Lung microvascular endothelial cell (primary cell): ENCODE data around the gene CA11. TPM values are rescaled to one million over a fixed set of nuclear protein-coding genes. Genes with fewer than 3 reads are reported as not detected.
"Not testable (repeated sequence)": the region's sequence is repeated elsewhere in the genome, so short reads cannot be mapped to it uniquely, and the experiment has no call there.

Source experiments
- DNase-seq, 2 donors: peaks; one replicate each; pipeline versions ENCODE4 v3.0.0 to v3.0.0-alpha.2; 2010; ENCODE audit warnings: low read depth in 2 of 2
- total RNA-seq: library from RNA; depleted of rRNA; stranded (reverse); fragments of >200 nt; gene quantifications from 2 replicates; pipeline ENCODE4 v1.2.1, GENCODE V29; 2014

The CA11 gene
- total RNA-seq, 1 donor from 2014 or later, result 8.1 TPM

DNA sequence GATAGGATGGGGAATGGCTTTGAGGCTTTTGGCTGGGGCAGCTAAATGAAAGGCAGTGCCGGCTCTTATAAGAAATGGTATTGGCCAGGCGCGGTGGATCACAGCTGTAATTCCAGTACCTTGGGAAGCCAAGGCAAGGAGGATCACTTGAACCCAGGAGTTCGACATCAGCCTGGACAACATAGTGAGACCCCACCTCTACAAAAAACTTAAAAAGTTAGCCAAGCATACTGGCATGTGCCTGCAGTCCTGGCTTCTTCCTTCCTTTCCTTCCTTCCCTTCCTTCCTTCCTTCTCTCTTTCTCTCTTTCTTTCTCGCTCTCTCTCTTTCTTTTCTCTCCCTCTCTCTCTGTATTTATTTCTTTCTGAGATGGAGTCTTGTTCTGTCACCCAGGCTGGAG is 3.1 kb downstream of the CA11 start:
- no peak for DNase-seq

DNA sequence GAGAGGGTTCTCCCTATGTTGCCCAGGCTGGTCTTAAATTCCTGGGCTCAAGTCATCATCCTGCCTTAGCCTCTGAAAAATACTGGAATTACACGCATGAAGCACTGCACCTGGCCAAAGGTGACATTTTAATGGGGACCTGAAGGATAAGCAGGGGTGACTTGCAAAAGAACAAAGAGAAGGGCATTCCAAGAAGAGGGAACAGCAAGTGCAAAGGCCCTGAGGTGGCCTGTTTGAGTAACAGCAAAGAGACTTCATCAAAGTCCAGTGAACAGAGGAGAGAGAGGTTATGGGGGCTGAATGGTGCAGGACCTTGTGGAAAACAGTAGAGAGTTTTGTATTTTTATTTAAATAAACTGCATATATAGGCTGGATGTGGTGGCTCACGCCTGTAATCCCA is 4.1 kb downstream of the CA11 start:
- DNase-seq, result no peak

DNA sequence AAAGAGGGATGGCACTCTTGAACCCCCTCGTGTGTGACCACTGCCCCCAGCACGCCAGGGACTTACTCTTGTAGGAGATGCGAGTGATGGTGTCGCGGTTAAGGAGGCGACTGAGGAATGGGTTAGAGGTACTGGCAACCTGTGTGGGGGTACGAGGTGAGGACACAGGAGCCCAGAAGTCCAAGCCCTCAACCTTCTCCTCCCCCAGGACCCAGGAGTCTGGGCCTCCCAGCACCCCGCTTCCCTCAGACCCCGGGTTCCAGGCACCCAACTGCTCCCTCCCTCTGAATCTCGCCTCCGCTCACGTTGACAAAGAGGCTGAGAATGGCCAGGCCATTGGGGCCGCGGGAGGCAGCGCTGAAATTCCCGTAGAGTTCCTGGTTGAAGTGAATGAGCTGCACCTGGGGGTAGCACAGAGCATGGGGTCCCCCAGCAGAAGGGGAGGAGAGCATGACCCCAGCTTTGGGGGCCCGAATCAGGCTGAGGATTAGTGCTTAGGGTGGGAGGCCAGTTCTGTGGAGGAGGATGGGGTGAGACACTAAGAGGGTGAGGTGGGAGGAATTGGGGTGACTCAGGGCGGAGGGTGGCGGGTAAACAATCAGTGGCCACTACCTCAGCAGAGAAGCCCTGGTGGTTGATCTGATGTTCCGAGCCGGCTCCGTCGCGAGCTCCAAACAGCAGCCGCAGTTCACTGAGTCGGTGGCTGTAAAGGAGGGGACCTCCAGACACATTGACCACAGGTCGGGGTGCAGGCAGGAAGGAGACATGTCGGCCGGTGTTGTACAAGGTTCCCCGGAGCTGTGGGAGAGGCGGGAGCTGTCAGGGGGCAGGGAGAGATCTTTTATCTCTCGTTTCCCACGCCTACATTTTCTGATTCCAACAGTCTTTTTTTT is 6.3 kb downstream of the CA11 start:
- DNase-seq, result no peak

DNA sequence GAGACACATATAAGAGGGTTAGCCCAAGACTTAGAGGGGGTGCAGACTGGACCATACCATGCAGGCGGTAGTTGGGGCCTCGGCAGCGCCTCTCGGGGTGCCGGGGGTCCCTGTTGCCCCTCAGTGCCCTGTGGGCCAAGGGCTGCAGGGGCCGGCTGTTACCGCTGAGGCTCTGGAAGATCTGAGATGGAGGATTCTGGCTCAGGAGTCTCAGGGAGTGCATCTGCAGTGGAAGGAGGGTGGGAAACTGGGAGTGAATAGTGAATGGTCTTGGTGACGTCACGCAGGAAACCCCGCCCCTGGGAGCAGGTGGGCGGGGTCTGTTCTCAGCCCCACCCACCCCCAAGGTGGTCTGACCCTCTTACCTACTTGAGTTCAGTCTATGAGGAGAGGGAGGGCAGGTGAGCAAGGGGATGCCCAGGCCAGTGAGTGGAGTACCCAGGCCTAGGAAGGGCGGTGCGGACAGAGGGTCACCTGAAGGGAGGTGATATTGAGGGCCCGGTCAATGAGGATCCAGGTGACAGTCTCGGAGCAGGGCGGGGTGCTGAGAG is 7.1 kb downstream of the CA11 start:
- DNase-seq, result no peak

DNA sequence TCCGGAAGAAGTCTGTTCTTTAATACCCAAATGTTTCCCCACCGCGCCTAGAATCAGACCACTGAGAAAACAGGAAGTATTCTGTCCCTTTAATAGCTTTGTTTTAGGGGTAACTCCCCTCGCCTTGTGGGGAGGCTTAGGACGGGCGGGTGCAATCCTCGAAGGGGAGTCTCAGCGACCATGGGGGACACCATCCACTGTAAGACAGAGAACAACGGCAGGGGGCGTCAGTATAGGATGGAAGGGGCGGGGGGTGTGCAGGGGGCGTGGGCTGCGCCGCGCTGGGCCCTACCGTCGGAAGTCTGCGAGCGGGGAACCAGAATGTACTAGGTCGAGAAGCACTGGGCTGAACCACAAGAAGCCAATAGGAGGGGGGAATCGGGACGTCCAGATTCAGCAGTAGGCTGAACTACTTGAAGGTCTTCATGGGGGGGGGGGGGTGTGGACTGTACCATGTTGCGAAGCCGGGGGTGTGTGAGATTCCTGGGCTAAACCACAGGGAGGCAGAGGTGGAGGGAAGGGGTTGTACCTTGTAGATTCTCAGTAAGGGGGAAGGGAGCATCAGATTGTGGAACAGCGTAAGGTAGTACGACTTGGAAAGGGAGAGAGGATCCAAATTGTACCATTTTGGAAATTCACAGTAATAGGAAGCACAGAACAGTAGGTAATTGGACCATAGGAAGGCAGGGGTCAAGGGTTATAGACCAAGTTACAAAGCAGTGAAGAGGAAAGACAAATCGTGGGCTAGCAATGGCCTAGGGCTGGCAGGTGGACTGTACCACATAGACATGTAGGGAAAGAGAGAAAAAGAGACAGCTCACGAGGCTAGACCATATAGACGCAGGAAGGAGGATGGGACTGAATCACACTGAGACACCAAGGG is 7.8 kb downstream of the CA11 start:
- DNase-seq, result peak; percentile 94 to 97

DNA sequence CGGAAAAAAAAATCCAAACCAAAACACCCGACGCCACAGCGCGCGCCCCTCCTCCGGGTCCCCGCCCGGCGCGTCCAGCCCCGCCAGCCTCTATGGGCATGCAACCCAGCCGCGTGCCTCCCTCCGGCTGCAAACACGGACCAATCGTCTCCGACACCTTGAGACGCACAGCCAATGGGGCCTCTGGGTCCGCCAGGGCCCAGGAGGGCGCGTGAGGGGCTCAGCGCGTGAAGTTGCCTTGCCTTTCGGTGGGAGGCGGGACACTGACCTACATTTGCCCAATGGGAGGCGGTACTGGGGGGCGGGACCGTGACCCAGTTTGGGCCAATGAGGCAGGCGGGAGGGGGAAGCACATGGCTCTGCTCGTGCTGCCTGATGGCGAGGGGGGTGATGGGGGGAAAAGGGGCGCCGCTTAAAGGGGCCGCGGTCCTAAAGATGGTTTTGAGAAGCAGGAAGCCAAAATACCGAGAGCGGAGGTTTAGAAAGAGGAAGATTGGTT is 8.5 kb downstream of the CA11 start:
- DNase-seq, result peak; percentile 97 to 98

DNA sequence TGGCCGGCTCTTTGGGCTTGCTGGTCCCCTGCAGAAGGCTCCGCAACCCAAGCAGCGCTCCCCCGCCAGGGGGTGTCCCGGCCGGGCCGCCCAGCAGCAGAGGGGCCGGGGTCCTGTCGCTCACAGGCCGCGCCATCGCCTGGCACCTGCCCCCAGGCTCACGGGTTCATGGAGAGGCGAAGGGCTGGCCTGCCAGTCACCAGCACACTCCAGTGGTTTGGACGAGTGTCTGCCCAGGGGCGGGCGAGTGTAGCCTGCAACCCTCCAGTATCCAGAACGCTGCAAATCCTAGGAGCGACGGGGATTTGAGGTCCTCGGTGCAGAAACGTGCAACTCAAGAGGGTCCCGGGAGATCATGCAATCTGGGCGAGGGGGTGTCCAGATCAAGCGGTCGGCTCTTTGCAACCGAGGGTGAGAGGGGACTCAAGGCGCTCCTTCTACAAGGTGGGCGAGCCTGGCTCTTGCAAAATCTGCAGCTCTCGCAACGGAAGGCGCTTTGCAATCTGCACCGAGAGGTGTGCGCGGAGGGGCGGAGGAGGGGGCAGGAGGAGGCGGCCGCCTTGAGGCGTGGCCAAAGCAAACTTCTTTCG is 9.0 kb downstream of the CA11 start, which contains the start of gene DBP:
TSS of gene DBP (minus strand) at position 521 of the 590 bp plus-strand sequence. CDS start at position 136, 385 bp downstream.
- peak in 1 of 2 donors; percentile 47 for DNase-seq

DNA sequence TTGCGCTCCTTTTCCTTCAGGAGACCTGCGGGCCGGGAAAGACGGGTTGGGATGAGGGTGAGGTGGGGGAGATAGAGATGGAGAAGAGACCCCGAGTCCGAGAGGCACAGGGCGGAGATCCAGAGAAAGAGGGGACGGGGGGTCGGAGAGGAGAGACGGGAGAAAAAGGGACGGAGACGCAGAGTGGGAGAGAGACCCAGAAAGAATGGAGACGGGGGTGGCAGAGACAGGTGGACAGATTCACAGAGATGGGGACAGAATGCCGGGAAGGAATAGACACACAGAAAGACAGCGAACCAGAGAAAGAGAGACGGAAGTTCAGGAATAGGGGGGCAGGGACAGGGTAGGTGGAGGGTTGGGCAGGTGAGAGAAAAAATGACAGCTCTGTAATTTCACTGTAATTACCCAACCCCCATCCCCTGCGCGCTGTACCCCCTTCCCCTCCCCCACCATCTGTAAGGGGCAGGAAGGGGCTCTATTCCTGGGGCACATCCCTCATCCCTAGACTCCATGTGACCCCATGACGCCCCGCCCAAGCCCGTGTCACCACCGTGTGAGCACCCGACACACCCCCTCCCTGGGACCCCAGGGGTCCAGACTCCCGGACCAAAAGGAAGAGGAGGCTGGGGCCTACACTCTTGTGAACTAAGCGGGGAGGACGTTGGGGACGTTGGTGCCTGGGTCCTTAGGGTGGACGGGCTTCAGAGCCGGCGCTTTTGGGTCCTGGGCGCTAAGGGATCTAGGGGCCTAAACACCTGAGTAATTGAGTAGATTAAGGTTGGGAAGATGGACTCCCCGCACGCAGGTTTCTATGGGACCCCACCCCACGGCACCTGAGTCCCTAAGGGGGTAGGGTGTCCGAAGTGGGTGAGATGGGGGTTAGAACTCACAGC is 9.8 kb downstream of the CA11 start:
- no peak for DNase-seq

DNA sequence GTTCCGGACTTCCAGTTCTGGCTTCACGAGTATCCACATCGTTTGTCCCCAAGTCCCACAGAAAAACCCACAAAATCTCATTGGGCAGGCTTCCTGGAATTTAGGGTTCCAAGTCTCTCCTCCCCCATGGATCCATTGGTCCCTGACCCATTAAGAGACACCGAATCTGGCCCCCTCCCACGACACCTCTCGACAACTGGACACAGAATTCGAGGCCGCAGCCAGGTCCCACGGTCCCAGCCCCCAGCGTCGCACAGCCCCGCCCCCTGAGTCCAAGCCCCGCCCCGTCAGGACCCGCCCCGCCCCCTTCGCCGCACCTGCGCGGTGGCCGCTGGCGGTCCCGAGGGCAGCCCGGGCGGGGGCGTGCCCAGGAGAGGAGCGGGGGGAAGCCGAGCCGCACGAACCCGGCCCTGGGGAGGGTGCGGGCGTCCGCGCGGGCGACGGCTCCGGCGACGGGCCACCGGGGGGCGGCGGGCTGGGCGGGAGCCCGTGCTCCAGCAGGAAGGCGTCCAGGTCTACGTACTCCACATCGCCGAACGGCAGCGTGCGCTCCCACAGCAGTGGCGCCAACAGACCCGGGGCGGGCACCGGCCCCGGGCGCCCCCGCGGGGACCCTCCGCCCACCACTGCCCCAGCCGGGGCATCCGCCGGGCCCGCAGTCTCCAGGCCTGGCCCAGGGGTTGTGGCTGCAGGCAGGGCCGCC is 10.6 kb downstream of the CA11 start:
- DNase-seq, result peak; percentile 30 to 83

DNA sequence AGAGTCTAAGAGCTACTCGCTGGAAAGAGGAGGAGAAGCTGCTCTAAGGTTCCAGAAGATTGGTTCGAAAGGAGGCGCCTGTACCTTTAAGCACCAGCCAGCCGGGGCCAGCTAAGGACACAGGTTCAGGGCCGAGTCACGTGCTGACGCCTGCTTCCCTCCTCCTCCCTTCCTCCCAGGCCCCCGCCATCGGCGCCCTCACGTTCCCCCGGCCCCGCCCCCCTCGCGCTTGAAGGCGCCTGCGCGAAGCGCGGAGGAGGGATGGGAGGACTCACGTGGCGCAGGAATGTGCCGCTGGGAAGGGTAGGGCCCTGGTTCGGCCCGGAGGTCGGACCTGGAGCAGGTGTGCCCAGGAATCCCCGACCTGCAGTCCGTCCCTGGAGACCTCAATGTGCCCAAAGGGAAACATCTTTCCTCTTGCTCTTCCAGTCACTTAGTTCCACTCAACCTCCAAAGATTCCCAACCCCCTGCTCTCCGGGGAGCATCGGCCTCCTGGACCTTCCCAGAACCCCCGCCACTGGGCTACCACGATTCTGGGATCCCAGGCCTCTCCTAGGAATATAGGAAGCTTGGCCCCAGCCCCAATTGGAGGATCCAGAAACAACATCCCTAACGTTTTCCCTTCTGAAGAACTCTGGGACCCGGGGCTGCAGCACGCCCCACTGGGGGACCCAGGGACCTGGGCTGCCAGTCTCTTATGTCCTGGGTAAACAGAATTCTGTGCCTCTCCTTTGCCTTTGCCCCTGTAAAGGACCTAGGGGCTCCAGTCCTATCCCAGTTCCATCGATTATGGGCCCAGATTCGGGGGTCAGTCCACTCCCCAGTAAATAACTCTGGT is 11.3 kb downstream of the CA11 start:
- peak; percentile 91 to 97 for DNase-seq

DNA sequence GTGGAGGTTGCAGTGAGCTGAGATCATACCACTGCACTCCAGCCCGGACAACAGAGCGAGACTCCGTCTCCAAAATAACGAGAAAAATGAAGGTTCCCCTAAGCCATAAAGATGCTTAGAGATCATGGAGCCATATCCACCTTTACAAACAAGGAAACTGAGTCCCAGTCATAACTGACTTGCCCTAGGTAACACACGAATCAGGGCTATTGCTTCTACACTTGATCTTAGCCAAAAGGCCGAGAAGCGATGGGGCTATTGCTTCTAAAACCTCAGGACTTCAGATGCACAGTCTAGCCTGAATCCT is 12.0 kb downstream of the CA11 start:
- DNase-seq, result no peak

DNA sequence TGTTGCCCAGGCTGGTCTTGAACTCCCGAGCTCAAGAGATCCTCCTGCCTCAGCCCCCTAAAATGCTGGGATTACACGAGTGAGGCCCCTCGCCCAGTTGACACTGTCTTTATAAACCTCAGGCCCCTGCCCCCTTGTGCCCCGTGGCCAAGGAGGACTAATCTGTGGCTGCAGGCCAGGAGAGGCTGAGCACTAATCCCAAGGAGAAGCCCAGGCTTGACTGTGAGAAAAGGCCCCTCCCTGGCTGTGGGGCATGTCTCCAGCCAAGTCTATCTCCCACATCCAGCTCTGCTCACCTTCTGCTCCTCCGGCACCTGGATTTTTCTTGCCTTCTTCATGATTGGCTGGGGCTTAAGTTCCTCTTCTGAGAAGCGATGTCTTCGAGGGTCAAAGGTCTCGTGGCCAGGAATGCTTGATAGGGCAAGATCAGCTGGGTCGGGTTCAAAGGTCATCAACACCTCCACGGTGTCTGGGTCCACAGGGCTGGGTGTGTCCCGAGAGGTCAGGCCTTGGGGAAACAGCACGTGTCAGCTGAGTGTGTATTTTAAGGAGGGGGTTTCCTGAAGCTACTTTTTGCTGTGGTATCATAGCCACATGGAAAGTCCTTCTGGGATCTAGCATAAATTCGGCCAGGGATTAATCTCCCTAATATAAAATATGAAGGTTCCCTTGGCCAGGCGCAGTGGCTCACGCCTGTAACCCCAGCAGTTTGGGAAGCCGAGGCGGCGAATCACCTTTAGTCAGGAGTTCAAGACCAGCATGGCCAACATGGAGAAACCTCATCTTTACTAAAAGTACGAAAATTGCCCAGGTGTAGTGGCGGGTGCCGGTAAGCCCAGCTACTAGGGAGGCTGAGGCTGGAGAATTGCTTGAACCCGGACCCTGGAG is 12.6 kb downstream of the CA11 start:
- DNase-seq, result no peak

DNA sequence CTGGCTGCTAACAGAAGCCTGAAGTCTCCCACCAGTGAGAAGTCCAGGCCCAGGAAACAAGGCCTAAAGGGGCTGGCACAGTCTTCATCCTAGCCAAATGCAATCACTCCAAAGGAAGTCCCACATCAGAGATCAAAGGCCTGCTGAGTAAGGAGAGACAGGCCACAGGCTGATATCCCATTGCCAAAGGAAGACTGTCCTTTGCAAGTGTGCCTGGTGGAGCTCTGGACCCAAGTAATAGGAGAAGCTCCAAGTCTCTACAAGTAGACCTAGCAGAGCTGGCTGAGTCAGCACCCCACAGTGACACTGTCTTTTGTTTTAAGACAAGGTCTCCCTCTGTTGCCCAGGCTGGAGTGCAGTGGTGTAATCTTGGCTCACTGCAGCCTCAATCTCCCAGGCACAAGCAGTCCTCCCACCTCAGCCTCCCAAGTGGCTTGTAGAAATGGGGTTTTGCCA is 13.3 kb downstream of the CA11 start:
- DNase-seq, result no peak

DNA sequence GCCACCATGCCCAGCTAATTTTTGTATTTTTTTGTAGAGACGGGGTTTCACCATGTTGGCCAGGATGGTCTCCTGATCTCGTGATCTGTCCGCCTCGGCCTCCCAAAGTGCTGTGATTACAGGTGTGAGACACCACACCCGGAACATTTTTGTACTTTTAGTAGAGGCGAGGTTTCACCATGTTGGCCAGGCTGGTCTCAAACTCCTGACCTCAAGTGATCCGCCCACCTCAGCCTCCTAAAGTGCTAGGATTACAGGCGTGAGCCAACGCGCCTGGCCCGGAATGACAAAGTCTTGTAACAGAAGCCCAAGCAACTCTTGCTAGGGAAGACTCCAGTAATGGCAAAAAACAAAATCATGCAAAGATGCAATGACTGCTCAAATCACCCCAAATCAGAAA is 13.7 kb downstream of the CA11 start:
- DNase-seq, result not testable (repeated sequence)

DNA sequence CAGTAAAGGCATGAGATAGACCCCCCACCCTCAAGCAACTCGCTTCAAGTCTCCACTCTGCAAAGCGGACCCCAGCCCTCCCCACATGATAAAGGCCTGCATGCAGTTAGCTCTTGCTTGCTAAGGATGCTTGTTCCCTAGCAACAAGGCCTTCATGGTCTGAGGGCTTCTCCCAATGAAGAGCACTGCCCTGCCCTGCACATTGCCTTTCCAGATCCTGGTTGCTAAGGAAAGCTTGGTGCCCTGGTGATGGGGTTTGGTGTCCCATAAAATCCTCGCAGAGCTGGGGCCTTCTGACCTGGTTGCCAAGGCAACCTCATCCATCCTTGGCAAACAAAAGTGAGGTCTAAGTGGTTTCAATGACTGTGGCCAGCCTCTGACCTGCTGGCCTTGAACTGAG is 14.8 kb downstream of the CA11 start:
- no peak for DNase-seq

DNA sequence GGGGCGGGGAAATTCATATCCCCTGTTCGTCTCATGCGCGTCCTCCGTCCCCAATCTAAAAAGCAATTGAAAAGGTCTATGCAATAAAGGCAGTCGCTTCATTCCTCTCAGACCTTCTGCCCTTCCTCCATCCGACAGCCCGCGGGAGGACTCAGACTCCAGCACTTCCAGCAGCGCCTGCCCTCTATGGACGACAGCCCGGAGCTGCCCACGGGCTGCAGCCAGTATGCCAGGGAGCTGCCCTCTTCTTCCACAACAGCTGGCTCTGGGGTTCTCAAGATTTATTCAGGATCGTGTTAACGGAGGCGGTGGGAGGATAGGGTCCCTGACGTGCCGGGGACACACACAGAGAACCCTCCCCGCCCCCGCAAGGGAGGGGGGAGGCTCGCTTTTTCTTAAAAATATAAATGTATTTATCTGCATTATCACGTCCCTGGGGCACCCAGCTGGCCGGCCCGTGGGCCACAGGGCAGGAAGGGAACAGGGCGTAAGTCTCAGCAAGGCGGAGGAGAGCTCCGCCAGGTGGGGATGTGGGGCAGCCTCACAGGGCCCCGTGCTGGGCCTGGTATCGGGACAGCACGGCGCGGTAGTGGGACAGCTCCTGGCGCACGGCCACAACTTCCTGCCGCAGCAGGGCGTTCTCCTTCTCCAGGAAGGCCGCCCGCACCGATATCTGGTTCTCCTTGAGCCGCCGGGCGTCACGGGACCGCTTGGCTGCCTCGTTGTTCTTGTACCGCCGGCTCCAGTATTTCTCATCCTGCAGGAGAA is 15.5 kb downstream of the CA11 start:
- DNase-seq, result peak; percentile 57 to 75
